Endothelial cell of hepatic sinusoid (primary cell): ENCODE data around the gene HIBADH.
"Not testable (repeated sequence)": the region's sequence is repeated elsewhere in the genome, so short reads cannot be mapped to it uniquely, and the experiment has no call there.

Experiments
- in situ Hi-C: cut with HindIII; loops from 2 replicates; pipeline ENCODE4 v1.10.0; 2017; ENCODE audit warnings: low sequenced_read_pairs

HIBADH gene

DNA sequence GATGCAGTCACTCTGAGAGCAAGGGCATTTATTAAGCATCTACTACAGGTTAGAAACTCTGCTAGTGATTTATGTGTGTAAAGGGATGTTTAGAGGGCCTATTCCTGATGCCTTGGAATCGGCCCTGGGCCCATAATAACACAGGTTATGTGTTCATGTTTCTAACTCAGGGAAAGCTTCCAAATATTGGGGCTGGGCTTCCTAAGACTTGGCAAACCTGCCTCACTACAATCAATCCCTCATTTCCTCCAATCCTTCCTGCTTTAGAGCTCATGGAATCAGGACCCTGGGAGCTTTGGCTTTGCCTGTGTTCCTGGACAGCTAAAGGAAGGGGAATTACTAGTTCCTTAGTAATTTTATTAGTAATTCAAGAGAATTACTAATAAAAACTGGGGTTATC is 148.8 kb downstream of the HIBADH start:
- in situ Hi-C loops = no loop called here

DNA sequence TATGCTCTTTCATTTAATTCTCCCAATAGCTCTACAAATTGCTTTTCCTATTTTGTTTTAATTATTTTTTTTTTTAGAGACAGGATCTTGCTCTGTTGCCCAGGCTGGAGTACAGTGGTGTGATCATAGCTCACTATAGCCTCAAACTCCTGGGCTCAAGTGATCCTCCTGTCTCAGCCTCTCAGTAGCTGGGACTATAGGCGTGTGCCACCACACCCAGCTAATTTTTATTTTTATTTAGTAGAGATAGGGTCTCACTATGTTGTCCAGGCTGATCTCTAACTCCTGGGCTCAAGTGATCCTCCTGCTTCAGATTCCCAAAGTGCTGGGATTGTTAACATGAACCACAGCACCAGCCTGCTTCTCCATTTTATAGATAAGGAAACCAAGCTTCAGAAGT is 151.3 kb downstream of the HIBADH start:
- in situ Hi-C loops = not testable (repeated sequence)

DNA sequence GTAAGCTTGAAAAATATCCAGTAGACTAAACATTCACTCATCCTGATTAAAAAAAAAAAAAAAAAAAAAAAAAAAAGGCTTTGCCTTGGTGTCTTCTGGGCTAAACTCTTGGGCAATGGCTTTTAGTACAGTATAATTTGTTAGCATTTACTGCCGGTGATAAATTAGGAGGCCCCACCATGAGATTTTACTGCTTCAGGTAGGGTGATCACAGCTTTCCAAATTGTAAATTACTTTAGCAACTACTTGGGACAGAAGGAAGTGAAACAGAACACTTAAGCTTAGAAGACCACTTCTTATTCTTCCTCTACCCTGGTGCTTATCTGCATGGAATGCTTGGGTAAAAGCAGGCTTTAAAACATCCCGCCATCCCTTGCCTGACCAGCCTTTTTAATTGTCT is 152.1 kb downstream of the HIBADH start:
- in situ Hi-C loops = no loop called here

DNA sequence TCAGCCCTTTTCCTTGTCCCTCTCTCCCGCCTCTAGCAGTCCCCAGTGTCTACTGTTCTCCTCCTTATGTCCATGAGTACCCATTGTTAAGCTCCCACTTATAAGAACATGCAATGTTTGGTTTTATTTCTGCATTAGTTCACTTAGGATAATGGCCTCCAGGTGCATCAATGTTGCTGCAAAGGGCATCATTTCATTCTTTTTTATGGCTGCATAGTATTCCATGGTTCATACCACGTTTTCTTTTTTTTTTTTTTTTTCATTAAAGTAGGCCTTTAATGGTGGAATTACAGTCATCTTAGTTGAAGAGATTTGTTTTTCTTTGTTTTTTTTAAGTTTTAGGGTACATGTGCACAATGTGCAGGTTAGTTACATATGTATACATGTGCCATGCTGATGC is 160.8 kb downstream of the HIBADH start:
- in situ Hi-C loops = not testable (repeated sequence)

DNA sequence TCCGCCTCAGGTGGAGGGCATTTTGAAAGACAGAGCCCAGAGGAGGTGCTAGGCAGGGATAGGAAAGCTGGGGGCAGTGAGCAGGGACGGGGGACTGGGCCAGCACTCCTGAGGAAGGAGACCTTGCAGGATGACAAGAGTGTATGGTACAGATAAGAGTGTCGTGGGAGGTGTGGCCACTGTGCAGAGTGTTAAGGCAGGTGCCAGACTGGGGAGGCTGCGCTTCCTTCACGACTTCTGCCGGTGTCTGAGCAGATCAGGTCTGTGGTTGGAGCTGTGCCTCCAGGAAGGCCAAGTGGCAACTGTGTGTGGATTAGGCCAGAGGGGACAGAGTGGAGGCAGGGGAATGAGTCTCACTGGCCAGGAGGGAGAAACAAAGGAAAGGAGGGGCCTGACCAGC is 161.7 kb downstream of the HIBADH start:
- in situ Hi-C loops = no loop called here

DNA sequence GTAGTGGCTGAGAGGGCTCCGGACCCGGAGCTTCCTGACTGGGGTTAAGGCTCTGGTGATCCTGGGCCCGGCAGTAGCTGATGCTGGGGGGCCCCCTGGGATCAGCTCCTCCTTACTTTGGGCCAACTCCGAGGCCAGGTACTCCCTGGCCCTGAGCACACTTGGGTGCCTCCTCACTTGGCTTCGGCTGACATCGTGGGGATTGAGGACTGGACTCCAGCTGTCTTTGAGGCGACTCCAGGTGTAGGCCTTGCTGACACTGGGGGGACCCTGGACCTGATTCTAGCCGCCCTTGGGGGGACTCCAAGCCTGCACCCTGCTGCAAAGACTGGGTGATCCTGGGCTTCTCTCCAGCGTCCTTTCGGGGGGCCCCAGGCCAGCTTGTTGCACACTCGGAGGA is 170.5 kb downstream of the HIBADH start:
- in situ Hi-C loops = no loop called here

DNA sequence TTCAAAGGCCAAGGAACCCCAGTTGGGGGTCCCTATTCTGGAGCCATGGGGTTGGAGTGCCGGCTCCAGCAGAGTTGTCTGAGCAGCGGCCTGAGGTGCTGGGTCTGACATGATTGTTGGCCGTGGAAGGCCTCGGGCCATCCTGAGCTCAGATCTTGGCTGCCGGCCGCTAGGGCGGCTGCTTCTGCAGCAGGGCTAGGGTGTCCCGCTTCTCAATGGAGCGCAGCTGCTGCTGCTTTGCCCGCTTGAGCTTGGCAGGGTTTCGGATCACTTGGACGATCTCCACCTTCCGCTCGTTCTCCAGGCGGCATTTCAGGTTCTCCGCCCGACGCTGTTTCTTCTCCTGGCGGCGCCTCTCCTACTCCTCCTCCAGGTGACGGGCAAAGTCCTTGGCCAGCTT is 171.1 kb downstream of the HIBADH start:
- in situ Hi-C loops = no loop called here

DNA sequence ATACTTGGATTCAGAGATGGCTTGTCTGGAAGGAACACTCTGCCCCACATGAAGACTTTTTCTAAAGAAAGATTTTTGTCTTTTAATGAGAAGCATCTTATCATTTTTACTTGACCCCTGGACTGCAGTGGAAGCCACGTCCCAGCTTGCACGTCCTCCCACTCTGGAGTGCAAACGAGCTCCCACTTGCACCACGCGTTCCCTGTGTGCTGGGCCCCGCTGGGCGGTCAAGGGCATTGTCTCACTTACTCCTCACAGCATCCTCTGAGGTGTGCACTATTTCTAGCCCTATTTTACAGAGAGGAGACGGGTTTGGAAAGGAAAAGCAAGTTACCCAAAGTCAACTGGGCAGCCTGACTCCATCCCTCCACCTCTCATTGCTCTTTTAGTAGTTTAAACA is 175.2 kb downstream of the HIBADH start:
- in situ Hi-C loops = loop anchor here (10.0 kb wide), 1 partner anchor 243 kb away; the partner anchor contains the start of gene EVX1

DNA sequence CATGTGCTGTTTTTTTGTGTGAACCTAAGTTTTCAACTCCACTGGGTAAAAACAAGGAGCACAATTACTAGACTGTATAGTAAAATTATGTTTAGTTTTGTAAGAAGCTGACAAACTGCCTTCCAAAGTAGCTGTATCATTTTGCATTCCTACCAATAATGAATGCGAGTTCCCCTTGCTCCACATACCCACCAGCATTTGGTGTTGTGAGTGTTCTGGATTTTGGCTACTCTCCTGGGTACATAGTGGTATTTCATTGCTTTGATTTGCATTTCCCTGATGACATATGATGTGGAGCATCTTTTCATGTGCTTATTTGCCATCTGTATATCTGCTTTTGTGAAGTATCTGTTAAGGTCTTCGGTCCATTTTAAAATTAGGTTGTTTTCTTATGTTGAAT is 178.2 kb downstream of the HIBADH start:
- in situ Hi-C loops = loop anchor here (10.0 kb wide), 1 partner anchor 240 kb away; the partner anchor contains the start of gene EVX1

DNA sequence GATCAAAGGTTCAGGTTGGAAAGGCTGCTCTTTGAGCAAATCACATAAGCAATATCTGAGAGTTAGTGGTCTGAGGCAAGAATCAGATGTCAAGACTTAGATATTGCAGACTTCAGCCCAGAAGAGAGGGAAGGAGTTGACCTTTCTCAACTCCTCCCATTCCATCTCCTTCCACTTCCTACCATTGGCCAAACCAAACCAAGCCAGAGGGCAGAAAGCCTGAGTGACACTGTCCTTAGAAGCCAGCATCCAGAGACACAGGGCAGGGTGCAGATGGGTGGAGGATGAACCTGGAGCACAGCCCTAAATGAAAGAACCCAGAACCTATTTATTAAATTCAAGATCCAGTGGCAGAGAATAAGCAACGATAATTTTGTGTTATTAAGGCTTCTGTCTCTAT is 180.5 kb downstream of the HIBADH start:
- in situ Hi-C loops = loop anchor here (10.0 kb wide), 1 partner anchor 237 kb away; the partner anchor contains the start of gene EVX1

DNA sequence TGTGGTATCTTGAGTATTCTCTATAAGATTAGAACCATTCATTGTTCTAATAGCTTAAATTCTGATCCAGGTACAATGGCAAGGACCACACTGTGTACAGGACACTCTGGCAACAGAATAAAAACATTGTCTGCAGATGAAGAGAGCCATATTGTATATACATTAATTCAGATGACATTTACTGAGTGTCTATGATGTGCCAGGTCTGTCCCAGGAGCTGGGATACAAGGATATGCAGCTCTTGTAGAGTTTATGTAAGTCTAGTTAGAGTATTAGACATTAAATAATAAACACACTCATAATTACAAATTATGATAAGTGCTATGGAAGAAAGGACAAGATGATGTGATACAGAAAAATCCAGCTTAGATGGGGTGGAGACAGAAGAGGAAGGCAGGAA is 184.1 kb downstream of the HIBADH start:
- in situ Hi-C loops = no loop called here

DNA sequence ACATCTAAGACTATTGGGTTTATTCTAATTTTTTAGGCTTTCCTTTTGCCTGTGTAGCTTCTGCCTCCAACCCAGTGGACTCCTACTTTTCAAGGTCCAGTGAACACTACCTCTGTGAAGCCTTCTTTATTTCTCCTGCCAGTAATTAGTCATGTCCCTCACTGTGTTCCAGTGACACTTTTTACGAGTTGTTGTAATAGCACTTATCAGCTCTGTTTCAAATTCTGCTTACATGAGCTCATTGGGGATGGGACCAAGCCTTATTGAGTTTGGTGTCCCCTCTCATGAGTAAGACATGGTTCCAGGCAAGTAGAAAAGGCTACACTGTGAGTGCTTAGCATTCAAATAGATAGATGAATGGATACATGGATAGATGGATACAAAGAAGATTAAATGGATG is 184.6 kb downstream of the HIBADH start:
- in situ Hi-C loops = no loop called here

DNA sequence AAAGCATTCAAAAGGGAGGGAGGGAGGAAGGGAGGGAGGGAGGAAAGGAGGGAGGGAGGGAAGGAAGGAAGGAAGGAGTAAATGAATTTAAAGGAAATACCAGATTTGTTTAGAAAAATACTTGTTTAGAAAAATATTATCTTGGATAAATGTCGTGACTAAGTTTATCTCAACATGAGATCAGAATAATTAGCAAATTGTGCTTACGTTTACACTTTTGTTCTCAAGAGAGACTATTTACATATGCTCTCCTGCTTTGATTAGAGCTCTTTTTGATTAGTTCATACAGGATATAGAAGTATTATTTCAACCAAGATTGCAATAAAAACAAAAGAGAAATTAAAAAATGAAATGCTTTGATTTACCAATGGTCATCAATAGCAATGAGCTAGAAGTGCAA is 186.2 kb downstream of the HIBADH start:
- in situ Hi-C loops = no loop called here
